Globus pallidus (tissue), 1 donor: ENCODE data around the gene TFPT.
A peak's percentile ranks its signal among the peaks of the same experiment; 100 is the strongest.

Experiments used
- DNase-seq: peaks from one replicate; pipeline ENCODE4 v3.0.0-alpha.2; 2015; ENCODE audit warnings: low spot score

Gene TFPT

DNA sequence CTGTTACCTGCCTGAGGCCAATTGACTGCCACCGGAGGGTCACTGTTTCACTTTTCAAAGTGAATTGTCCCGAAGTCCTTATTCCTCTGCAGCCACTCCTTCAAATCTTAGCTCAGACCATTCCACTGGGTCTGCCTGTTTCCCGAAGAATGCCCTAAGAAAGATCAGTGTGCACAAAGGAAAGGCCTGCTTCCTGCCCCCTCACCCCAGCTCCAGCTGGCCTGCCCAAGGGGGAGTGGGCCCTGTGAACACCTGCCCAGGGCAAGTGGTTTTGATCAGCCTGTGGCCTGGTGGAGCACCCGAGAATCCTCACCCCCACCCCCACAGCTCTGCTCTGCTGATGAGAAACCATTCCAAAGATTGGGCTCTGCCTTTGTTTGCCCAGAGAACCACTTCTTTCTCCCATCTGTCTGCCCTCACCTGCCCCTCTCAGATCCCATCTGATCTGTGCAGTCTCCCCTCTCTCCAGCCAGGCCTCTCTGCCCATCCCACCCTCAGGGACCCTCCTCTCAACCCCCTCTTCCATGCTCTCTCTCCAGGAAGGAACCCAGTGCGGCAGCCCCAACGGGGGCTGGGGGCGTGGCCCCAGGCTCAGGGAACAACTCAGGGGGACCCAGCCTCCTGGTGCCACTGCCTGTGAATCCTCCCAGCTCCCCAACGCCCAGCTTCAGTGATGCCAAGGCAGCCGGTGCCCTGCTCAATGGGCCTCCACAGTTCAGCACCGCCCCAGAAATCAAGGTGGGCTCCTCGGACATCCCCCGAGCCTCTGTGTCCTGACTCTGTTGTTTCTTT lies 33.8 kb upstream of the TFPT start:
- no peak for DNase-seq

DNA sequence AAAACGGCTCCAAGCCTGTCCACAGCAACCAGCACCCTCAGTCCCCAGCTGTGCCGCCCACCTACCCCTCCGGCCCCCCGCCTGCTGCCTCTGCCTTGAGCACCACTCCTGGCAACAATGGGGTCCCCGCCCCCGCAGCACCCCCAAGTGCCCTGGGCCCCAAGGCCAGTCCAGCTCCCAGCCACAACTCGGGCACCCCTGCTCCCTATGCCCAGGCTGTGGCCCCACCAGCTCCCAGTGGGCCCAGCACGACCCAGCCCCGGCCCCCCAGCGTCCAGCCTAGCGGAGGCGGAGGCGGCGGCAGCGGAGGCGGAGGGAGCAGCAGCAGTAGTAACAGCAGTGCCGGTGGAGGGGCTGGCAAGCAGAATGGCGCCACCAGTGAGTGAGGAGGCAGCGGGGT lies 32.7 kb upstream of the TFPT start:
- DNase-seq: no peak

DNA sequence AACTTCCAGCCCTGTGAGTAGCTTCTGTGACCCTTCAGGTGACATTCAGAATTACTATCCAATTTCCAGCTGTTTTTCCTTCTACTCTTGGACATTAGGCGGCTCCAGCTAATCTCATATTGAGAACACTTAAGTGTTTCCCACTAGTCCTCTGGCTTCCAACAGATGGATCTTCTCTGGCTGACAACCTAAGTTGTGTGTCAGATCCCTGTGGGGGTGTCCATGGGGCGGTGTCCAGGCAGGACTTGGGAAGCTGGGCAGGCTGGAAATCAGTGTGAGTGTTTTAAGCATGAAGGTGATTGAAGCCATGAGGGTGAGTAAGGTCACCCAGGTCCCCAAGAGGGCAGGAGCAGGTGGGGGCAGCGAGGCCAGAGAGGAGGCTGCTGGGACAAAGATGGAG lies 32.2 kb upstream of the TFPT start:
- no peak for DNase-seq

GRCh38 chr19:54145541-54146158 lies 30.2 kb upstream of the TFPT start:
- no peak for DNase-seq

GRCh38 chr19:54142166-54142780 lies 26.8 kb upstream of the TFPT start:
- no peak for DNase-seq

DNA sequence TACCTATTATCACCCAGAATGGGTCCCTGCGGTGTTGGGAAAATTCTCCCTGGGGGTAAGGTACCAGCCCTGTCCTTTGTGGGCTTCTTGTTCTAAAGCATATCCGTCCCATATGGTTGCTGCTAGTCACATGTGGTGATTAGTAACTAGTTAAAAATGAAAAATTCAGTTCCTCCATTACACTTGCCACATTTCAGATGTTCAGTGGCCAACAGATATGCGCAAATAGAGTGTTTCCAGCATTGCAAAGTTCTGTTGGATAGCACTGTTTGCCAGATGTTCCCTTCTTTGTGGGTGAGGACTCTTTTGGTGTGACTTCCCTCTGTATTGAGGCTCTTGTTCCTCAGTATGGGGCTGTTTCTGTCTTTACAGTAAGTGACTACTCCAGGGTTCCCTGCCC lies 25.9 kb upstream of the TFPT start:
- no peak for DNase-seq

GRCh38 chr19:54138489-54139256 lies 23.2 kb upstream of the TFPT start:
- DNase-seq: no peak

DNA sequence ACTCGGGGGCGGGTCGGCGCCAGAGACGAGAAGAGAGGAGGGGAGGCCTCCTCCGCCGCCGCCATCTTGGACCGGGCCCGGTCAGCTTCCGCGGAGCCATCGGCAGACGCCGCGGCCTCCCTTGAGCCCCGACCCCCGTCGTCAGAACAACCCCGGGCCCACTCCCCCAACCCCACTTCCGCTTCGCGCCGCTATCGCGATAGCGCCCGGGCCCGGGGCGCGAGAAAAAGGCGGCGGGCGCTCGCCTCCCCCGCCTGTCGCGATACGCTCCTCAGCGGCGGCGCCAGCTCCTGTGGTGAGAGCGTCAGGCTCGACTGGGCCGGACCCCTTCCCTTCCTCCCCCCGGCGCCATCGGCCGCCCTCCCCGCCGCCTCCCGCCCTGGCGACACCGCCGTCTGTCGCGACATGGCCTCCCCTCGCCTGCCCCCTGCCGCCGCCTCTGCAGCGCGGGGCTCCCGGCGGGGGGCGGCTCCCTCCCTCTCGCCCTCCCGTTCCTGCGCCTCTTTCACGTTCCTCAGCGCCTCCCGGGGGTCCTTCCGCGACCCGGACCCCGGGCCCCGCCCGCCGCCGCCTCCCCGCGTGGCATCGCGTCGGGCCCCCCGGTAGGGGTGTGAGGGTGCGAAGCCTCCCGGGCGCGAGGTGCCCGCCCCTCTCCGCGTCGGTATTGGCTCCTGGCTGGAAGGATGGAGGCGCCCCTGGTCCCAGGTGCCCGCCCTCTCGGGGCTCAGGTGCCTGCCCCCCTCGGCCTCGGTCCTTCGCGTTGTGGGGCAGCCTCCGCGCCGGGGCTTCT lies 22.4 kb upstream of the TFPT start, which contains the start of gene CNOT3:
CNOT3 (plus strand) TSS at position 64 of the 790 bp plus-strand sequence. CDS start 5,217 bp downstream, outside the sequence.
- no peak for DNase-seq

DNA sequence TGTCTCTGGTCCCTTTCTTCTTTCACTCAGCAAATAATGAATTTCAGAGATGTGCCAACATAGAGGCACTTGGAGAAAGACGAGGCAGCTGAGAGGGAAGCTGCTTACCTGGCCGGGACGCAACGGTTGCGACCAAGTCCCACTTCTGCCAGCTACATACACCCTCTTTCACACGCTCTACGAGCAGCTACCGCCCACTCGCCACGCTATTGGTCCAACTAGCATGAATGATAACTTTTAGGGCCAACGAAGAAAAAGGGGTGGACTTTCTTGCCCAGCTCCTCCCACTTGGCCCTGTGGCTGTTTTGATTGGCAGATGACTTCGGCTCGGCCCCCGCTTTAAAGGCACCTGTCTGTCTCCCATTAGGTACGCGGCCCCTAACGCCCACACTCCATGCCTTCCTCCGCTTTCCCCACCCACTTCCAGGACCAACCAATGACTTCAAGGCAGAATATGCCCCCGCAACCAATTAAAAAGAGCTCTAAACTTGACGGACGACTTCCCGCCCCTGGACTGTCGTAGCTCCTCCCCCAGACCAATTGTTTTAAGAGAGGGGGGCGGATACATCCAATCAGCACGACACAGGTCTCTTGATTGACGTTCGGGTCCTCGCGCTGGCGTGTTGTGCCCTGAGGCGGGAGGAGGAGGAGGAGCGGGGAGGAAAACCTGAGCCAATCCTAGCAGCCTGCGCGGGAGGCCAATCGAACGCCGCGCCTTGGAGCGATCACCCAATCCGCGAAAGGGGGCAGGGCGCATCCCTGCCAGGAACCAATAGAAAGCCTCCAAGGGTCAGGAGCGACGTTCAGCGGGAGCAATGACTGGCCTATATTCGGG lies 21.6 kb upstream of the TFPT start:
- peak; percentile 100 for DNase-seq

DNA sequence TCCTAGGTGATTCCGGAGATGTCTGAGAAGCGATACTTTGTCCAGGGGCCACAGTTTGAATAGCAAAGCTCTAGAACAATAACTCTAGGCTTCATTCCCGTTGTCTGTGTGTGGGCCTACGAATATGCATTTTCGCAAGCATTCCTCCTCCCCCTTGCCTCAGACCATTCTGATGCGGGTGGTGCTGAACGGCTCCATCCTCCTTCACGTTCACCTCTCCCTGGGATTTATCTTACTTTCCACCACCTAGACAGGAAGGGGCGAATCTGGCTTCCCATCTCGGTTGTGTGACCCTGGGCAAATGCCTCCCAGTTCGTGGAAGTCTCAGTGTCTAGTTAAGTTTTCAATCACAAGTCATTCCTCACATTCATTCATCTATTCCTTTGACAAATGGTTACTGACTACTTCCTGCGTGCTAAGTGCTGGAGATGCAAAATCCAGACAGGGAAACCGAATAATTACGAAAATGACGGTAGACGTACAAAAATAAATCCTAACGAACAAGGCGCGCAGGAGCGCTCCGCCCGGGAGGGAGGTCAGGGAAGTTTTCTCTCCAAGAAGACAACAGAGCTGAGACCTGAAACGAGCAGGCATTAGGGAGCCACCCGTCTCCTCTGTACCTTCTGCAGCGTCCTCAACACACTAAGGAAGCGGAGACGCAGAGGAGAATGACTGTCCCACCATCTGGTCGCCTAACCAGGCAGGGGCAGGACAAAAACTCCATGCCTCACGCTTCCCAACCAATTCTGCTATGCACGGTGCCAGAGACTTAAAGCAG lies 20.8 kb upstream of the TFPT start:
- no peak for DNase-seq

- no peak for DNase-seq
Observed at GRCh38 chr19:54133957-54134590, 18.6 kb upstream of the TFPT start.

DNA sequence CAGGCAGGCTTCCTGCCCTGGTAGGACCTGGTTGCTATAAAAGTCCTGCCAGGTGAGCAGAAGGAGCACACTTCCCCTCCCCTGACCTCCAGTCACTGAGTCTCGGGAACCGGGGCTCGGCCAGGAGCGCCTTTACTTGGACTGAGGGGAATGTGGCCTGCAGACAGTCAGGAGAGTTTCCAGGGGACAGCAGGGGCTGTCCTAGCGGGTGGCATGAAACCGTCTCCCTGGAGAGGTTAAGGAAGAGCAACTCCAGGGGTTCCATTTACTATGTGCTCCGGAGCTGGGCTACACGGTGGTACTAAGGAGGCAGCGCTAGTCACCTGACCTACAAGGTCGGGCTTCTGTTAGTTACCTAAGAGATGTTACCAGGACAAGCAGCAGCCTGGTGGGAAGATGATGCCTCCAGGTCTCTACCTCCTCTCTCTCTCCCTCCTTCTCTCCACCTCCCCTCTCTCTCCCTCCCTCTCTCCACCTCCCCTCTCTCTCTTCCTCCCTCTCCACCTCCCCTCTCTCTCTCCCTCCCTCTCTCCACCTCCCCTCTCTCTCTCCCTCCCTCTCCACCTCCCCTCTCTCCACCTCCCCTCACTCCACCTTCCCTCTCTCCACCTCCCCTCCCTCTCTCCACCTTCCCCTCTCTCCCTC lies 18.0 kb upstream of the TFPT start:
- DNase-seq: peak; percentile 41

GRCh38 chr19:54129617-54129996 lies 14.2 kb upstream of the TFPT start:
- DNase-seq: no peak

DNA sequence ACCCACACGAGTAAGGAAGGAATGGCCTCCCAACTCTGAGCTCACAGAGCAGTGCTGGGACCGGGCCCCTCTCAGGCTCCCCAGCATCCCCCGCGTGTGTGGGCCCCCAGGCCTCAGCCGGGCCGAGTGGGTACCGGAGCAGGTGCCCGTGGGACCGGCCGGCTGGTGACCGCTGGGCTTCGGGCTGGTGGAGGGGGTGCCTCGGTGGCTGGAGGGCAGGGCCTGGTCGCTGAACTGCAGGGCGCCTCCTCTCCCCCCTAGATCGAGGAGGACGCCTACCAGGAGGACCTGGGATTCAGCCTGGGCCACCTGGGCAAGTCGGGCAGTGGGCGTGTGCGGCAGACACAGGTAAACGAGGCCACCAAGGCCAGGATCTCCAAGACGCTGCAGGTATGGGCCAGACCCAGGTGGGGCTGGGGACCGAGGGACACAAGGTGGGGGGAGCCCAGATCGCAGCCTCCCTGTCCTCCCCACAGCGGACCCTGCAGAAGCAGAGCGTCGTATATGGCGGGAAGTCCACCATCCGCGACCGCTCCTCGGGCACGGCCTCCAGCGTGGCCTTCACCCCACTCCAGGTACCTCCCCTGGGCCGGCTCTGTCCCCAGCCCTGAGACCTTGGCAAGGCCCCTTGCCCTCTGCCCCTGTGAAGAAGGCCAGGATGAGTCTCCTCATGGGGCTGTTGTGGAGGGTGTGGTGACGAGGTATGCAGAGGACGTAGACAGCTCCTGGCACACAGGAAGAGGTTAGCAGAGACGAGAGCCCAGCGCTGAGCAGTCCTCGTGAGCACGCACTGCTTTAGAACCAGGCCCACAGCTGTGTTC lies 13.5 kb upstream of the TFPT start:
- DNase-seq: no peak

- DNase-seq: no peak
Observed at GRCh38 chr19:54128441-54128725, 12.9 kb upstream of the TFPT start.

DNA sequence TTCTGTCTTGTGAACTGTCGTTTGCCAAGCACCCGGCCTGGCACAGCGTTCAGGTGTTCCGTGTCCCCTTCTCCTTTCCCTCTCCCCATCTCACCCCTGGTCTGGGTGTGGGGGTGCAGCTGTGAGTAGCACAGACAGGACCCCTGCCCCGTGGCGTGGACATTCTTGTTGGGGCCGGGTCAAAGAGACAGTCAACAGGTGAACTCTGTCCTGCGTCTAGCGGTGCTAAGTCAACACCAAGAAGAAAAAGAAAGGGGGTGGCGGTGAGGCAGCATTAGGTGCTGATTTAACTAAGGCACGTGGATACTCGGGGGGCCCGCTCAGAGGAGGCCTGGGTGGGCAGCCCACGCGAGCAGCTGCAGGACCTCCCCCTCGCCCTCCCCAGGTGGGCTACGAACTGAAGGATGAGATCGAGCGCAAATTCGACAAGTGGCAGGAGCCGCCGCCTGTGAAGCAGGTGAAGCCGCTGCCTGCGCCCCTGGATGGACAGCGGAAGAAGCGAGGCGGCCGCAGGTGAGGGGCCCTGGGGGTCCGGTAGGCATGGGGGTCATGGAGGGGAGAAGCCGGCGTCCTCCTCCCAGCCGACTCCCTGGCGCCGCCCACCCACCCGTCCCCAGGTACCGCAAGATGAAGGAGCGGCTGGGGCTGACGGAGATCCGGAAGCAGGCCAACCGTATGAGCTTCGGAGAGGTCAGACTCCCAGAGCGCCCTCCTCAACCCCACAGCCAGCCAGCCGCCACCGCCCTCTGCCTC lies 12.4 kb upstream of the TFPT start:
- no peak for DNase-seq

DNA sequence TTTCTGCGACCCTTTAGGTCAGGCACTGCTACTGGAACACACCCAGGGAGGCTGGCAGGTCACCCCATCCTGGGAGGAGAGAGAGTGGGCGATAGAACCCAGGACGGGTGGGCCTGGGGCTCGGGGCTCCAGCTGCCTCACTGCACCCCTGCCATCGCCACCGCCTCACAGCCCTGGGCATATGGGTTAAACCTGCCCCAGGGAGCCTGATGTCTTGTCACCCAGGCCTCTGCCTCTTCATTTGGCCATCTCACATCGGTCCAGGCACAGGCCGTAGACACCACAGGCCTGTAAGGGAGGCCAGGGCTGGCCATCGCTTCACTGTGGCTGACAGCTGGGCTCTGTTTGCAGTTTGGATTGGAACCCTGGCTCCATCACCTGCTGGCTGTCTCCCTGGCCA lies 10.3 kb upstream of the TFPT start:
- DNase-seq: no peak

GRCh38 chr19:54124393-54124792 lies 8.9 kb upstream of the TFPT start:
- DNase-seq: no peak
